ENCODE data around the gene AKR1A1. TPM values are rescaled to one million over a fixed set of nuclear protein-coding genes. Genes with fewer than 3 reads are reported as not detected.
A peak's percentile ranks its signal among the peaks of the same experiment; 100 is the strongest.

Gene AKR1A1
- total and polyA plus RNA-seq, 2 experiments from 2014 or later: 186 to 275 TPM

DNA sequence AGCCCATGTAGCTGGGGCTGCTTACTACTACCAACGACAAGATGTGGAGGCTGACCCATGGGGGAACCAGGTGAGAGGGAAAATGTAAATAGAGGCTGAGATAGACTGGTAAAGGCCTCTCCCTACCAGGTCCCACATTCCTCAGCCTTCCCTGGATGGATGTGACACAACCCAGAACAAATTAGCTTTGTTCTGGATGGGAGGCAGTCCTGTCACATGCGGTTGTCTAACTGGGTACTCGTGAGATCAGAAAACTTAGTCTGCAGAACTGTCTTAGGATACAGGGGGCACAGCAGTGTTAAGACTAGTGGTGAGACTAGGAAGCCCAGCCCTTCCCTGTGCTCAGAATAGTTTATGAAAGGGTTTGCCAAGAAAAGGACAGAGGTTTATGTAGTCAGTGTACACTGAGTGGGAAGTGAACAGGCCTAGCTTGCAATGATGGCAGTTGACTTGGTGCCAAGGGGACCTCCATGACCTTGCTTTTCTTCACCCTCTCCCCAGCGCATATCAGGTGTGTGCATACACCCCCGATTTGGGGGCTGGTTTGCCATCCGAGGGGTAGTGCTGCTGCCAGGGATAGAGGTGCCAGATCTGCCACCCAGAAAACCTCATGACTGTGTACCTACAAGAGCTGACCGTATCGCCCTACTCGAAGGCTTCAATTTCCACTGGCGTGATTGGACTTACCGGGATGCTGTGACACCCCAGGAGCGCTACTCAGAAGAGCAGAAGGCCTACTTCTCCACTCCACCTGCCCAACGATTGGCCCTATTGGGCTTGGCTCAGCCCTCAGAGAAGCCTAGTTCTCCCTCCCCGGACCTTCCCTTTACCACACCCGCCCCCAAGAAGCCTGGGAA is 42.1 kb upstream of the AKR1A1 start (continued):
- TF ChIP-seq ZNF462 (CRISPR knock-in tag; IDR thresholded peaks at IDR 0.05): no peak
- TF ChIP-seq CREB1 (CRISPR knock-in tag; IDR thresholded peaks at IDR 0.05; ENCODE audit: low read depth): no peak
- TF ChIP-seq POLR2AphosphoS5 (IDR thresholded peaks at IDR 0.05; ENCODE audit: low read depth): peak; percentile 20; the same call in 1 of the 2 replicates
- no peak for TF ChIP-seq JUNB (IDR thresholded peaks at IDR 0.05; ENCODE audit: unreplicated experiment)
- no peak for TF ChIP-seq STAT1 (IDR thresholded peaks at IDR 0.05; ENCODE audit: unreplicated experiment)

- peaks cover 69% of the 10 kb centered on the region for H3F3A ChIP-seq (replicated peaks; ENCODE audit: low read depth)
- no peak for TF ChIP-seq CREB1 (CRISPR knock-in tag; IDR thresholded peaks at IDR 0.05; ENCODE audit: low read depth)
- TF ChIP-seq ZNF331 (CRISPR knock-in tag; IDR thresholded peaks at IDR 0.05; ENCODE audit: low read depth): no peak
- TF ChIP-seq EZH2phosphoT487 (IDR thresholded peaks at IDR 0.05; ENCODE audit: unreplicated experiment): no peak
- TF ChIP-seq JUNB (IDR thresholded peaks at IDR 0.05; ENCODE audit: unreplicated experiment): no peak
- TF ChIP-seq, protein P1, sequence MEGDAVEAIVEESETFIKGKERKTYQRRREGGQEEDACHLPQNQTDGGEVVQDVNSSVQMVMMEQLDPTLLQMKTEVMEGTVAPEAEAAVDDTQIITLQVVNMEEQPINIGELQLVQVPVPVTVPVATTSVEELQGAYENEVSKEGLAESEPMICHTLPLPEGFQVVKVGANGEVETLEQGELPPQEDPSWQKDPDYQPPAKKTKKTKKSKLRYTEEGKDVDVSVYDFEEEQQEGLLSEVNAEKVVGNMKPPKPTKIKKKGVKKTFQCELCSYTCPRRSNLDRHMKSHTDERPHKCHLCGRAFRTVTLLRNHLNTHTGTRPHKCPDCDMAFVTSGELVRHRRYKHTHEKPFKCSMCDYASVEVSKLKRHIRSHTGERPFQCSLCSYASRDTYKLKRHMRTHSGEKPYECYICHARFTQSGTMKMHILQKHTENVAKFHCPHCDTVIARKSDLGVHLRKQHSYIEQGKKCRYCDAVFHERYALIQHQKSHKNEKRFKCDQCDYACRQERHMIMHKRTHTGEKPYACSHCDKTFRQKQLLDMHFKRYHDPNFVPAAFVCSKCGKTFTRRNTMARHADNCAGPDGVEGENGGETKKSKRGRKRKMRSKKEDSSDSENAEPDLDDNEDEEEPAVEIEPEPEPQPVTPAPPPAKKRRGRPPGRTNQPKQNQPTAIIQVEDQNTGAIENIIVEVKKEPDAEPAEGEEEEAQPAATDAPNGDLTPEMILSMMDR (conservative IDR thresholded peaks at IDR 0.05; ENCODE audit: low read depth in 2 of 2): no peak
Measured at GRCh38 chr1:45510036-45510971, 40.3 kb upstream of the AKR1A1 start.

More at GRCh38 chr1:45510036-45510971, 40.3 kb upstream of the AKR1A1 start:
- DNase-seq (ENCODE audit: low spot score) (no peak), ATAC-seq (no peak)
- H3K4me1 Mint-ChIP-seq: no peaks in the 10 kb centered on the region
- Histone ChIP-seq H4K20me1 (replicated peaks; ENCODE audit: insufficient read depth) (peaks cover 42% of the 10 kb centered on the region), H3K27ac (ENCODE audit: low read depth) (peak overlapping the region; percentile 86; the same call in 1 of the 2 replicates), H3K4me3 (no peak overlapping the region), H3K36me3 (ENCODE audit: insufficient read depth) (peaks cover 64% of the 10 kb centered on the region), H3K27me3 (ENCODE audit: insufficient read depth) (no peaks in the 10 kb centered on the region), H3K4me1 (ENCODE audit: insufficient read depth) (no peaks in the 10 kb centered on the region), H2AFZ (no peak overlapping the region), H3K9me2 (ENCODE audit: insufficient read depth) (no peaks in the 10 kb centered on the region), H3K4me2 (no peak overlapping the region), H3K79me2 (replicated peaks; ENCODE audit: insufficient read depth) (peaks cover 16% of the 10 kb centered on the region)
- no peak overlapping the region; the same call in 2 of the 3 replicates for H3K4me3 Mint-ChIP-seq
- peaks cover 74% of the 10 kb centered on the region for H3K36me3 Mint-ChIP-seq (ENCODE audit: low read depth)
- H3K9me3 Mint-ChIP-seq: no peaks in the 10 kb centered on the region
- no peak overlapping the region; the same call in 1 of the 2 replicates for H3K27ac Mint-ChIP-seq
- no peaks in the 10 kb centered on the region for H3K27me3 Mint-ChIP-seq (ENCODE audit: insufficient read depth, low read depth, poor library complexity)
